Right lobe of liver (tissue), 6 donors: Measurements from ENCODE around the gene HMOX2. TPM values are rescaled to one million over a fixed set of nuclear protein-coding genes. Genes with fewer than 3 reads are reported as not detected.

ENCODE experiments used
- ATAC-seq, 4 donors: fragments of 200-7000 bp; cut with Tn5 transposase; one replicate each; pipeline ENCODE4 v1.9.1; 2020; ENCODE audit warnings: mild to moderate bottlenecking in 4 of 4, moderate library complexity in 4 of 4
- DNase-seq, 3 donors: peaks; one replicate each; pipeline ENCODE4 v3.0.0-alpha.2; 2020
- H3K27ac ChIP-seq, 3 donors: fragments of 200-600 bp; one replicate each; pipeline ENCODE4 v1.8.0; 2022
- H3K27me3 ChIP-seq, 2 donors: fragments of 200-600 bp; one replicate each; pipeline ENCODE4 v1.8.0; 2022
- H3K36me3 ChIP-seq, 4 donors: fragments of 200-600 bp; sonication (generic) in 1 of 4; one replicate each; pipeline versions ENCODE4 v1.5.1 to v1.8.0; 2017 to 2022; ENCODE audit warnings: control low read depth in 1 of 4
- H3K4me1 ChIP-seq, 4 donors: fragments of 200-600 bp; sonication (generic) in 1 of 4; one replicate each; pipeline versions ENCODE4 v1.5.1 to v1.8.0; 2017 to 2022; ENCODE audit warnings: control low read depth in 1 of 4
- H3K4me3 ChIP-seq, 3 donors: fragments of 200-600 bp; one replicate each; pipeline ENCODE4 v1.8.0; 2022
- H3K9me3 ChIP-seq, 4 donors: fragments of 200-600 bp; sonication (generic) in 1 of 4; one replicate each; pipeline versions ENCODE4 v1.5.1 to v1.8.0; 2017 to 2022; ENCODE audit warnings: control low read depth in 1 of 4
- CTCF ChIP-seq, 4 donors: fragments of 200-600 bp in 3 of 4; fragments of 450-650 bp in 1 of 4; IDR thresholded peaks; one replicate each; pipeline versions ENCODE4 v1.5.1 to v1.8.0; 2016 to 2022; ENCODE audit warnings: antibody characterized with exemption in 4 of 4, mild to moderate bottlenecking in 2 of 4
- POLR2A ChIP-seq: fragments of 450-650 bp; IDR thresholded peaks from one replicate; pipeline ENCODE4 v1.6.1; 2017; ENCODE audit warnings: antibody characterized with exemption, mild to moderate bottlenecking
- WGBS: methylation state at CpG from one replicate; pipeline ENCODE4 v1.1.6; 2018; ENCODE audit warnings: low coverage, low lambda C conversion rate; ENCODE audit not compliant: insufficient coverage; ENCODE audit errors: missing lambda C conversion rate; 5-methylcytosine and 5-hydroxymethylcytosine counted together
- intact Hi-C, 2 donors: fragments of 100-400 bp; cut with DNase I; formaldehyde crosslinking; loops; one replicate each; pipeline versions ENCODE4 v1.11.2 to v1.14.1; 2022
- total RNA-seq, 6 experiments: library from RNA; depleted of rRNA in 2 of 6; stranded (reverse); fragments of >200 nt in 2 of 6; fragmentation: NEBNext Ultra II Directional in 3 of 6; extraction: Animal tissue kit (Norgen Biotek cat#: 25700) in 3 of 6; gene quantifications; one replicate each; pipeline versions ENCODE4 v1.1.0 to v1.2.4, GENCODE V29; 2016 to 2023
- donor health status: DM: no; HTN: yes; CAD: no.
- donor health status: DM: no; HTN: no; CAD: no.
- donor health status: DM: no; HTN: no; CAD: no.
- donor health status: DM: no; HTN: yes; CAD: no.
- donor health status: DM: no; HTN: yes; CAD: no.

HMOX2 gene
- total RNA-seq, 6 experiments from 2014 or later: 39.7 to 74.7 (median 55.4) TPM

- Histone ChIP-seq H3K27me3 (no peaks in the 10 kb centered on the region), H3K4me1 (no peaks in the 10 kb centered on the region), H3K27ac (no peak overlapping the region), H3K36me3 (no peaks in the 10 kb centered on the region), H3K4me3 (no peak overlapping the region), H3K9me3 (no peaks in the 10 kb centered on the region)
- no peak for TF ChIP-seq CTCF (IDR thresholded peaks at IDR 0.05)
- no peak for TF ChIP-seq POLR2A
- 91% methylated on average over 6 of the region's 13 CpGs for WGBS
- ATAC-seq (no peak), DNase-seq (no peak)
- intact Hi-C loops: no loop called here
These were observed 49.6 kb downstream of the HMOX2 start for GRCh38 chr16:4525634-4526277.

GRCh38 chr16:4529085-4530060 lies 53.2 kb downstream of the HMOX2 start:
- TF ChIP-seq POLR2A (no peak), CTCF (IDR thresholded peaks at IDR 0.05) (no peak)
- no peaks in the 10 kb centered on the region for H3K27me3 ChIP-seq
- H3K9me3 ChIP-seq: no peaks in the 10 kb centered on the region
- WGBS: 76% methylated on average over 11 of the region's 16 CpGs
- no peaks in the 10 kb centered on the region for H3K36me3 ChIP-seq
- H3K4me1 ChIP-seq: no peaks in the 10 kb centered on the region
- intact Hi-C loops: no loop called here
- H3K27ac ChIP-seq: no peak overlapping the region
- ATAC-seq: no peak
- DNase-seq: no peak
- no peak overlapping the region for H3K4me3 ChIP-seq

- Histone ChIP-seq H3K4me1 (no peaks in the 10 kb centered on the region), H3K27ac (no peak overlapping the region), H3K9me3 (no peaks in the 10 kb centered on the region), H3K36me3 (no peaks in the 10 kb centered on the region), H3K4me3 (no peak overlapping the region), H3K27me3 (no peaks in the 10 kb centered on the region)
- TF ChIP-seq POLR2A (no peak), CTCF (IDR thresholded peaks at IDR 0.05) (no peak)
- DNase-seq (no peak), ATAC-seq (no peak)
- 83% methylated on average over 3 of the region's 8 CpGs for WGBS
- intact Hi-C loops: no loop called here
These were observed 55.6 kb downstream of the HMOX2 start for GRCh38 chr16:4531811-4532210.

- Histone ChIP-seq H3K4me3 (no peak overlapping the region), H3K9me3 (no peaks in the 10 kb centered on the region), H3K27me3 (no peaks in the 10 kb centered on the region), H3K36me3 (no peaks in the 10 kb centered on the region), H3K27ac (no peak overlapping the region), H3K4me1 (peaks cover 0 to 3% (median 0%) of the 10 kb centered on the region in 4 donors)
- ATAC-seq: no peak
- DNase-seq: no peak
- TF ChIP-seq CTCF (IDR thresholded peaks at IDR 0.05) (no peak), POLR2A (no peak)
- 100% methylated on average over 3 of the region's 10 CpGs for WGBS
- intact Hi-C loops: no loop called here
These were observed 56.0 kb downstream of the HMOX2 start for GRCh38 chr16:4532238-4532637.
